SK-N-SH (cell line): ENCODE results near the gene ATG4B. TPM values are rescaled to one million over a fixed set of nuclear protein-coding genes. Genes with fewer than 3 reads are reported as not detected.
A peak's percentile ranks its signal among the peaks of the same experiment; 100 is the strongest.

Experiments used
- CTCF ChIA-PET: fragments of 300-600, 350-600 bp; formaldehyde crosslinking; extraction: SDS; loops from one replicate; lab custom pipeline; 2021; lab: Yijun Ruan, JAX
- POLR2A ChIA-PET: fragments of 350-600 bp; sonication (Branson Sonifier 250); formaldehyde crosslinking; extraction: SDS; loops from one replicate; lab custom pipeline; 2020; ENCODE audit warnings: antibody characterized with exemption, inconsistent platforms; lab: Yijun Ruan, JAX
- DNase-seq: peaks from one replicate; pipeline ENCODE4 v3.0.0; 2012
- H2AFZ ChIP-seq: fragments of 200-600 bp; sonication (generic); 2 replicates; pipeline ENCODE4 v1.8.1; 2016; ENCODE audit warnings: antibody characterized with exemption, mild to moderate bottlenecking, low read depth
- H3F3A ChIP-seq: fragments of 200-600 bp; sonication (generic); replicated peaks from 2 replicates; pipeline ENCODE3; 2016; ENCODE audit warnings: antibody characterized with exemption, mild to moderate bottlenecking; ENCODE audit not compliant: insufficient read depth
- H3K27ac ChIP-seq, 2 experiments: fragments of 200-500 bp in 1 of 2; fragments of 200-600 bp in 1 of 2; sonication (Bioruptor generic) in 1 of 2; sonication (generic), shearing (Covaris generic) in 1 of 2; 2 replicates each; pipeline versions ENCODE4 v1.5.1 to v1.6.1; 2014 to 2016; ENCODE audit warnings: low read depth in 2 of 2, inconsistent platforms in 1 of 2, low read length in 1 of 2, mild to moderate bottlenecking in 1 of 2, mixed read lengths in 1 of 2
- H3K27me3 ChIP-seq: fragments of 200-600 bp; sonication (generic), shearing (Covaris generic); 2 replicates; pipeline ENCODE4 v1.6.1; 2016; ENCODE audit warnings: mixed run types; ENCODE audit not compliant: insufficient read depth
- H3K36me3 ChIP-seq, 2 experiments: fragments of 200-500 bp in 1 of 2; fragments of 200-600 bp in 1 of 2; sonication (Bioruptor generic) in 1 of 2; sonication (generic) in 1 of 2; replicated peaks in 1 of 2; 2 replicates each; pipeline versions ENCODE3 to v1.5.1; 2014 to 2016; ENCODE audit warnings: low read length in 1 of 2, mild to moderate bottlenecking in 1 of 2; ENCODE audit not compliant: insufficient read depth in 2 of 2, control insufficient read depth in 1 of 2
- H3K4me1 ChIP-seq, 2 experiments: fragments of 200-500 bp in 1 of 2; fragments of 200-600 bp in 1 of 2; sonication (Bioruptor generic) in 1 of 2; sonication (generic), shearing (Covaris generic) in 1 of 2; 2 replicates each; pipeline versions ENCODE4 v1.5.1 to v1.6.1; 2014 to 2016; ENCODE audit warnings: low read depth in 1 of 2, low read length in 1 of 2, mixed run types in 1 of 2; ENCODE audit not compliant: insufficient read depth in 2 of 2, control insufficient read depth in 1 of 2
- H3K4me2 ChIP-seq: fragments of 200-600 bp; sonication (generic), shearing (Covaris generic); 2 replicates; pipeline ENCODE4 v1.6.1; 2017; ENCODE audit warnings: mixed run types
- H3K4me3 ChIP-seq, 2 experiments: fragments of 200-500 bp in 1 of 2; fragments of 200-600 bp in 1 of 2; sonication (Bioruptor generic) in 1 of 2; sonication (generic), shearing (Covaris generic) in 1 of 2; 2 replicates each; pipeline versions ENCODE4 v1.5.1 to v1.8.1; 2014 to 2016; ENCODE audit warnings: low read depth in 2 of 2, inconsistent platforms in 1 of 2, low read length in 1 of 2, mild to moderate bottlenecking in 1 of 2, mixed read lengths in 1 of 2, moderate library complexity in 1 of 2
- H3K79me2 ChIP-seq: fragments of 200-600 bp; sonication (generic); 2 replicates; pipeline ENCODE4 v1.8.1; 2017; ENCODE audit warnings: mild to moderate bottlenecking; ENCODE audit not compliant: insufficient read depth
- H3K9ac ChIP-seq: fragments of 200-600 bp; sonication (generic); 2 replicates; pipeline ENCODE4 v1.6.1; 2017; ENCODE audit warnings: mixed run types
- H3K9me2 ChIP-seq: fragments of 200-600 bp; sonication (generic); 2 replicates; pipeline ENCODE4 v1.6.1; 2017; ENCODE audit warnings: mixed run types
- H3K9me3 ChIP-seq: fragments of 200-600 bp; sonication (generic); 2 replicates; pipeline ENCODE4 v1.6.1; 2017; ENCODE audit warnings: mixed run types, mild to moderate bottlenecking, moderate library complexity
- H4K20me1 ChIP-seq: fragments of 200-600 bp; sonication (generic); 2 replicates; pipeline ENCODE4 v1.6.1; 2017; ENCODE audit warnings: mild to moderate bottlenecking, mixed run types; ENCODE audit not compliant: insufficient read depth
- CHD2 ChIP-seq: fragments of 150-350 bp; IDR thresholded peaks from 2 replicates; pipeline ENCODE4 v1.6.1; 2018; ENCODE audit warnings: low read length; ENCODE audit not compliant: partially characterized antibody
- ELF1 ChIP-seq: IDR thresholded peaks from 2 replicates; pipeline ENCODE4 v1.4.0; 2012
- FOSL2 ChIP-seq: IDR thresholded peaks from 2 replicates; pipeline ENCODE4 v1.4.0; 2012; ENCODE audit warnings: low read depth, mild to moderate bottlenecking, moderate library complexity, borderline replicate concordance
- FOXM1 ChIP-seq: IDR thresholded peaks from 2 replicates; pipeline ENCODE4 v1.4.0; 2012; ENCODE audit warnings: low read depth, mild to moderate bottlenecking
- MXI1 ChIP-seq: IDR thresholded peaks from 2 replicates; pipeline ENCODE4 v1.6.1; 2012; ENCODE audit warnings: mild to moderate bottlenecking, low read depth, low read length, improper control_type of control experiment
- RCOR1 ChIP-seq: fragments of 150-350 bp; IDR thresholded peaks from 2 replicates; pipeline ENCODE4 v1.6.1; 2017; ENCODE audit warnings: antibody characterized with exemption, low read length
- SIN3A ChIP-seq: IDR thresholded peaks from 2 replicates; pipeline ENCODE4 v1.6.1; 2012; ENCODE audit warnings: low read depth, mild to moderate bottlenecking, low read length, moderate library complexity, borderline replicate concordance
- TAF1 ChIP-seq: IDR thresholded peaks from 2 replicates; pipeline ENCODE4 v1.6.1; 2012; ENCODE audit warnings: low read depth, mild to moderate bottlenecking, low read length, moderate library complexity, borderline replicate concordance
- WGBS: methylation state at CpG from one replicate; pipeline ENCODE4 v1.1.6; 2017; ENCODE audit warnings: low lambda C conversion rate; 5-methylcytosine and 5-hydroxymethylcytosine counted together
- polyA plus RNA-seq, 3 experiments: library from polyadenylated mRNA; depleted of rRNA; stranded (reverse); fragments of >200 nt; gene quantifications; 2 replicates each; pipeline ENCODE4 v1.2.3, GENCODE V29; 2012
- TF ChIP-seq, protein P1 (sequence below): IDR thresholded peaks from 2 replicates; pipeline ENCODE4 v1.4.0; 2012; ENCODE audit warnings: low read depth
- TF ChIP-seq, protein P2 (sequence below): fragments of 200-600 bp; sonication (generic); IDR thresholded peaks from 2 replicates; pipeline ENCODE4 v1.6.1; 2017; ENCODE audit warnings: antibody characterized with exemption, mild to moderate bottlenecking, moderate library complexity

Gene ATG4B
- polyA plus RNA-seq, 1 of the 3 experiments (the other 2 are of a cell fraction), result 107 TPM

DNA sequence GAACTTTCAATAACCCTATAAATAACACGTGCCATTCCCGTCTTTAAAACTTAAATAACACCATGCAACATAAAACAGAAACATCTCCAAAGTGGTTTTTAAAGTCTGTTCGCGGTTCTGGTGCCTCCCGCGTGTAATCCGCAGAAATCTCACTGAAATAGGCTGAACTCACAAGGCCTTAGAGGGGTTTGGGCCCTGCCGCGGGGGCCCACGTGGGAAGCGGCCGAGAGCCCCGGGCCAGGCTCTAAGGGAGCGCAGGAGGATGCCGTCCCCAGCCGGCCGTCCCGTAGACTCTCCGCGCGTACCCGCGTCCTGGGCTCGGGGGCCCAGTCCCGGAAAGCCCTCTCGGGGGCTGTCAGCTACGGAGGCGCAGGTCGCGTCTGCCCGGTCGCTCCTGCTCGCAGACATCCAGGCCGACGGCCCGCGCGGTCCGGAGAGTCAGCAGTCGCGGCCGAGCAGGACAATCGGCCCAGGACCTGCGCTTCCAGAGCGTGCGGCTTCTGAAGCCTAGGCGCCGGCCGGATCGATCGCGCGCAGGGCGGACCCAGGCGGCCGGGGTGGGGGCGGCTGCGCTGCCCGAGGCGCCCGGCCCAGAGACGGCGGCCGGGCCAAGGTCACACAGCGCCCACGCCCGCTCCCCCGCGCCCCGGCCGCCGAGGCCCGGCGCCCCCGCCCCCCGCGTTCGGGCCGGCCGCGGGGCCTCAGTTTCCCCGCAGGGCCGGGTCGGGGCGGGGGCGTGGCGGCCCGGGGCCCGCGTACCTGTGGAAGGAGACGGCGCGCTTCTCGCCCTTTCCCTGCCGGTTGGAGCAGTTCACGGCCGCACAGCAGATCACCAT lies 1.1 kb upstream of the ATG4B start:
- Histone ChIP-seq H3K79me2 (peaks cover 90% of the 10 kb centered on the region), H3K9ac (peak overlapping the region; percentile 78; the same call in 1 of the 2 replicates), H3K9me2 (no peaks in the 10 kb centered on the region), H3K4me2 (peak overlapping the region; percentile 98), H3K9me3 (no peaks in the 10 kb centered on the region), H3K4me1 (peaks cover 3 to 22% of the 10 kb centered on the region in 2 experiments), H3K4me3 (peak overlapping the region; percentile 92 to 96), H3K27me3 (no peaks in the 10 kb centered on the region), H2AFZ (peak overlapping the region; percentile 22; the same call in 1 of the 2 replicates)
- POLR2A ChIA-PET, result interaction anchor here (2.1 kb wide), 1 partner anchor 132 kb away, joined by 4 read pairs; no protein-coding TSS in a partner anchor
- peak; percentile 79 for DNase-seq
- 1% methylated on average over 34 of the region's 97 CpGs for WGBS
- TF ChIP-seq FOSL2, result no peak
- TF ChIP-seq, protein P1, sequence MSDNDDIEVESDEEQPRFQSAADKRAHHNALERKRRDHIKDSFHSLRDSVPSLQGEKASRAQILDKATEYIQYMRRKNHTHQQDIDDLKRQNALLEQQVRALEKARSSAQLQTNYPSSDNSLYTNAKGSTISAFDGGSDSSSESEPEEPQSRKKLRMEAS, result 0 out of 2 replicates have a peak, but pooled peaks have one; percentile 10
- no peak for TF ChIP-seq RCOR1
- no peak for TF ChIP-seq TAF1
- no peak for TF ChIP-seq ELF1
- no peak for TF ChIP-seq FOXM1
- TF ChIP-seq SIN3A, result peak; percentile 11; the same call in 1 of the 2 replicates
- peak; percentile 86 for TF ChIP-seq MXI1
- TF ChIP-seq, all 33 proteins: peak for 3
- peaks cover 17 to 29% of the 10 kb centered on the region in 2 experiments for H3K36me3 ChIP-seq
- CTCF ChIA-PET, result interaction anchor here (0.6 to 1.0 kb wide), 3 partner anchors 22 to 1149 kb away, joined by 3 read pairs; no protein-coding TSS in a partner anchor
- peak overlapping the region; percentile 50 to 99; a peak in 3 of 4 replicates for H3K27ac ChIP-seq
- H3F3A ChIP-seq, result peaks cover 4% of the 10 kb centered on the region
- peaks cover 50% of the 10 kb centered on the region for H4K20me1 ChIP-seq

DNA sequence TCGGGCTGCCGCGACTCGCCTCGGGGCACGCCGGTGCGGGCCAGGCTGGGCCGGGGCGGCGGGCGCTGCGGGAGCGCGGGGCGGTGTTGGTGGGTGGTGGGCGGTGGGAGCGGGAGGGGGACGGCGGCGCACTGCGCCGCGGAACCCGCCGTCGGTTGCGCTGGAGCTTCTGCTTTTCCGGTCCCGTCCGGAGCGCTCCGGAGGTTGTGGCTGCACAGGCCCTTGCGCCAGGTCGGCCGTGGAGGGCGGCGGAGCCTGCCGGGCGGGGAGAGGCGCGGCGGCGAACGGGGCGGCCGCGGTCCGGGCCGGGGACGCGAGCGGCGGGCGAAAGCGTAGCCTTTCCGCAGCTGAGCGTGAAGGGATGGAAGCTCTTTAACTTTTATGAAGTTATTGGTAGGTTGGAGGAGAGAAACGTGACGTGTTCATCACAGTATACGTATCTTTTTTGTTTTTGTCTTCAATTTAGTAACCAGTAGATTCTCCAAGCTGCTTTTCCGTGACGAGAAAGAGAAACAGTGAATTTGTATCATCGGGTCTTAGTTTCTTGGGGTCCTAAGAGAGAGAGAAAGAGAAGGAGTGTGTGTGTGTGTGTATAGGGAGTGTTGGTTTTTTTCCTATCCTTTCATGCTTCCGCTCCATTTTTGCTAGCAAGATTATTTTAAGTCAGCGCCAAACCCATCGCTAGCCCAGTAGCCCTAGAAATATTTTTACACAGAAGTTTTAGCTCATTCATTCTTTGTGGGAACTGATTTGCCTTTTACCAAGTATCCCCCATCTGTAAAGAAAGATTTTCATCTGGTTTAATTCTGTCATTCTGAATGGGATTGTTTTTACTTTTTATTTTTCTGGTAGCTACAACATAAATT lies 535 bp downstream of the ATG4B start:
- H3K9me3 ChIP-seq, result no peaks in the 10 kb centered on the region
- peaks cover 90% of the 10 kb centered on the region for H3K79me2 ChIP-seq
- ChIA-PET CTCF (interaction anchor here (1.0 to 1.7 kb wide), 3 partner anchors 13 to 27 kb away, joined by 3 to 9 read pairs (median 7); no protein-coding TSS in a partner anchor), POLR2A (interaction anchor here (2.1 kb wide), 1 partner anchor 134 kb away, joined by 4 read pairs; no protein-coding TSS in a partner anchor)
- H3F3A ChIP-seq, result peaks cover 8% of the 10 kb centered on the region
- TF ChIP-seq CHD2, result peak; percentile 1
- TF ChIP-seq, protein P2, sequence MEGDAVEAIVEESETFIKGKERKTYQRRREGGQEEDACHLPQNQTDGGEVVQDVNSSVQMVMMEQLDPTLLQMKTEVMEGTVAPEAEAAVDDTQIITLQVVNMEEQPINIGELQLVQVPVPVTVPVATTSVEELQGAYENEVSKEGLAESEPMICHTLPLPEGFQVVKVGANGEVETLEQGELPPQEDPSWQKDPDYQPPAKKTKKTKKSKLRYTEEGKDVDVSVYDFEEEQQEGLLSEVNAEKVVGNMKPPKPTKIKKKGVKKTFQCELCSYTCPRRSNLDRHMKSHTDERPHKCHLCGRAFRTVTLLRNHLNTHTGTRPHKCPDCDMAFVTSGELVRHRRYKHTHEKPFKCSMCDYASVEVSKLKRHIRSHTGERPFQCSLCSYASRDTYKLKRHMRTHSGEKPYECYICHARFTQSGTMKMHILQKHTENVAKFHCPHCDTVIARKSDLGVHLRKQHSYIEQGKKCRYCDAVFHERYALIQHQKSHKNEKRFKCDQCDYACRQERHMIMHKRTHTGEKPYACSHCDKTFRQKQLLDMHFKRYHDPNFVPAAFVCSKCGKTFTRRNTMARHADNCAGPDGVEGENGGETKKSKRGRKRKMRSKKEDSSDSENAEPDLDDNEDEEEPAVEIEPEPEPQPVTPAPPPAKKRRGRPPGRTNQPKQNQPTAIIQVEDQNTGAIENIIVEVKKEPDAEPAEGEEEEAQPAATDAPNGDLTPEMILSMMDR, result no peak
- peak overlapping the region; percentile 97 for H3K9ac ChIP-seq
- no peak for DNase-seq
- peaks cover 61% of the 10 kb centered on the region for H4K20me1 ChIP-seq
- peak overlapping the region; percentile 90 for H3K4me2 ChIP-seq
- H3K27me3 ChIP-seq, result no peaks in the 10 kb centered on the region
- H3K4me3 ChIP-seq, result peak overlapping the region; percentile 90 to 92
- no peaks in the 10 kb centered on the region for H3K9me2 ChIP-seq
- peaks cover 3 to 22% of the 10 kb centered on the region in 2 experiments for H3K4me1 ChIP-seq
- peak overlapping the region; percentile 89; the same call in 1 of the 2 replicates for H2AFZ ChIP-seq
- peak overlapping the region; percentile 96 to 99; a peak in 3 of 4 replicates for H3K27ac ChIP-seq
- H3K36me3 ChIP-seq, result peaks cover 8 to 19% of the 10 kb centered on the region in 2 experiments
- WGBS, result 3% methylated on average over 16 of the region's 67 CpGs
